Breast epithelium (tissue), 3 donors: ENCODE data around the gene ZIC5.

ENCODE experiments used
- POLR2A ChIP-seq: fragments of 450-650 bp; IDR thresholded peaks from one replicate; pipeline ENCODE4 v1.6.1; 2016; ENCODE audit warnings: antibody characterized with exemption, mild to moderate bottlenecking, moderate library complexity
- TF ChIP-seq, protein P1 (sequence below), 3 donors: fragments of 450-650 bp; IDR thresholded peaks; one replicate each; pipeline ENCODE4 v1.5.1; 2016 to 2017; ENCODE audit warnings: antibody characterized with exemption in 3 of 3, mild to moderate bottlenecking in 3 of 3, moderate library complexity in 3 of 3

DNA sequence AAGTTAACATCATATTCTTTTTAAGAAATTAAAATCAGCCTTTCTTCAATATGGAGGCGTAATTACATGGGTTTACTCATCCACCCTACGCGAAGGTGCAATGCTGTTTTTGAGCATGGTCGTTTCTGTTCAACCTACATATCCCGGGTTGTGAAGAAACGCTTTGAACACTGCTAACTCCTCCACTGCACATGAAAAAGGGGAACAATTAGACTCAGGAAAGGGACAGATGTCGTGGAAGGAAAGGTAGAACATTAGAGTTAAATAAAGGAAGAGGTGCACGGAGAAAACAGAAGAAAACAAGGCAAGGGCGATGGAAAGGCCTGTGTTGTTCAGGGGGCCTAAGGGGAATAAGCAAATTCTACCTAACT is 4.1 kb downstream of the ZIC5 start:
- TF ChIP-seq, protein P1, sequence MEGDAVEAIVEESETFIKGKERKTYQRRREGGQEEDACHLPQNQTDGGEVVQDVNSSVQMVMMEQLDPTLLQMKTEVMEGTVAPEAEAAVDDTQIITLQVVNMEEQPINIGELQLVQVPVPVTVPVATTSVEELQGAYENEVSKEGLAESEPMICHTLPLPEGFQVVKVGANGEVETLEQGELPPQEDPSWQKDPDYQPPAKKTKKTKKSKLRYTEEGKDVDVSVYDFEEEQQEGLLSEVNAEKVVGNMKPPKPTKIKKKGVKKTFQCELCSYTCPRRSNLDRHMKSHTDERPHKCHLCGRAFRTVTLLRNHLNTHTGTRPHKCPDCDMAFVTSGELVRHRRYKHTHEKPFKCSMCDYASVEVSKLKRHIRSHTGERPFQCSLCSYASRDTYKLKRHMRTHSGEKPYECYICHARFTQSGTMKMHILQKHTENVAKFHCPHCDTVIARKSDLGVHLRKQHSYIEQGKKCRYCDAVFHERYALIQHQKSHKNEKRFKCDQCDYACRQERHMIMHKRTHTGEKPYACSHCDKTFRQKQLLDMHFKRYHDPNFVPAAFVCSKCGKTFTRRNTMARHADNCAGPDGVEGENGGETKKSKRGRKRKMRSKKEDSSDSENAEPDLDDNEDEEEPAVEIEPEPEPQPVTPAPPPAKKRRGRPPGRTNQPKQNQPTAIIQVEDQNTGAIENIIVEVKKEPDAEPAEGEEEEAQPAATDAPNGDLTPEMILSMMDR (IDR thresholded peaks at IDR 0.05) = no peak
- TF ChIP-seq POLR2A = no peak
